HAP-1 (cell line): ENCODE data around the gene TCERG1L.

Experiments
- DNase-seq, 2 experiments: peaks; one replicate each; pipeline ENCODE4 v3.0.0-alpha.2; 2016 to 2020; ENCODE audit warnings: low spot score in 2 of 2
- H3K27me3 ChIP-seq: fragments of 250-450 bp; sonication (Bioruptor Pico); 2 replicates; pipeline ENCODE4 v1.5.1; 2020; ENCODE audit warnings: low read depth, mild to moderate bottlenecking, moderate library complexity
- H3K36me3 ChIP-seq: fragments of 250-450 bp; sonication (Bioruptor Pico); replicated peaks from 2 replicates; pipeline ENCODE4 v1.5.1; 2020; ENCODE audit warnings: mild to moderate bottlenecking
- H3K4me1 ChIP-seq: fragments of 250-450 bp; sonication (Bioruptor Pico); 2 replicates; pipeline ENCODE4 v1.5.1; 2020; ENCODE audit warnings: mild to moderate bottlenecking
- H3K4me3 ChIP-seq: fragments of 250-450 bp; sonication (Bioruptor Pico); 2 replicates; pipeline ENCODE4 v1.5.1; 2020; ENCODE audit warnings: mild to moderate bottlenecking, moderate library complexity
- H3K9me3 ChIP-seq: fragments of 250-450 bp; sonication (Bioruptor Pico); 2 replicates; pipeline ENCODE4 v1.5.1; 2020; ENCODE audit warnings: mild to moderate bottlenecking, moderate library complexity
- in situ Hi-C: fragments of 300-500 bp; cut with MboI; formaldehyde crosslinking; loops from 3 replicates; pipeline ENCODE4 v1.14.3; 2020; ENCODE audit warnings: low sequenced_read_pairs, inconsistent platforms, mixed read lengths

TCERG1L gene

GRCh38 chr10:131121511-131122035 lies 189.9 kb downstream of the TCERG1L start:
- DNase-seq, result no peak
- in situ Hi-C loops, result no loop called here
- Histone ChIP-seq H3K27me3 (no peaks in the 10 kb centered on the region), H3K9me3 (no peaks in the 10 kb centered on the region), H3K4me3 (no peak overlapping the region), H3K4me1 (no peaks in the 10 kb centered on the region), H3K36me3 (no peaks in the 10 kb centered on the region)

GRCh38 chr10:131119626-131120355 lies 191.7 kb downstream of the TCERG1L start:
- Histone ChIP-seq H3K36me3 (no peaks in the 10 kb centered on the region), H3K4me3 (no peak overlapping the region), H3K9me3 (no peaks in the 10 kb centered on the region), H3K4me1 (no peaks in the 10 kb centered on the region), H3K27me3 (no peaks in the 10 kb centered on the region)
- in situ Hi-C loops, result no loop called here
- DNase-seq, result no peak

GRCh38 chr10:131117416-131118212 lies 193.9 kb downstream of the TCERG1L start:
- no peaks in the 10 kb centered on the region for H3K4me1 ChIP-seq
- in situ Hi-C loops, result no loop called here
- no peaks in the 10 kb centered on the region for H3K36me3 ChIP-seq
- DNase-seq, result no peak
- no peaks in the 10 kb centered on the region for H3K27me3 ChIP-seq
- H3K9me3 ChIP-seq, result no peaks in the 10 kb centered on the region
- no peak overlapping the region for H3K4me3 ChIP-seq

- no peaks in the 10 kb centered on the region for H3K4me1 ChIP-seq
- no peak for DNase-seq
- H3K4me3 ChIP-seq, result no peak overlapping the region
- H3K9me3 ChIP-seq, result no peaks in the 10 kb centered on the region
- H3K27me3 ChIP-seq, result no peaks in the 10 kb centered on the region
- no peaks in the 10 kb centered on the region for H3K36me3 ChIP-seq
- in situ Hi-C loops, result no loop called here
Observed at GRCh38 chr10:131116991-131117375, 194.5 kb downstream of the TCERG1L start.

GRCh38 chr10:131116216-131116990 lies 195.1 kb downstream of the TCERG1L start:
- Histone ChIP-seq H3K36me3 (no peaks in the 10 kb centered on the region), H3K4me3 (no peak overlapping the region), H3K9me3 (no peaks in the 10 kb centered on the region), H3K27me3 (no peaks in the 10 kb centered on the region), H3K4me1 (no peaks in the 10 kb centered on the region)
- DNase-seq, result no peak
- in situ Hi-C loops, result no loop called here

- no peaks in the 10 kb centered on the region for H3K36me3 ChIP-seq
- no peak overlapping the region for H3K4me3 ChIP-seq
- in situ Hi-C loops, result no loop called here
- DNase-seq, result no peak
- H3K27me3 ChIP-seq, result no peaks in the 10 kb centered on the region
- H3K4me1 ChIP-seq, result no peaks in the 10 kb centered on the region
- H3K9me3 ChIP-seq, result no peaks in the 10 kb centered on the region
Observed at GRCh38 chr10:131115801-131116200, 195.7 kb downstream of the TCERG1L start.

- no peaks in the 10 kb centered on the region for H3K36me3 ChIP-seq
- no peaks in the 10 kb centered on the region for H3K9me3 ChIP-seq
- no peaks in the 10 kb centered on the region for H3K27me3 ChIP-seq
- no peaks in the 10 kb centered on the region for H3K4me1 ChIP-seq
- DNase-seq, result no peak
- H3K4me3 ChIP-seq, result no peak overlapping the region
- in situ Hi-C loops, result no loop called here
Observed at GRCh38 chr10:131115321-131115720, 196.2 kb downstream of the TCERG1L start.

- Histone ChIP-seq H3K27me3 (no peaks in the 10 kb centered on the region), H3K4me1 (no peaks in the 10 kb centered on the region), H3K36me3 (no peaks in the 10 kb centered on the region), H3K4me3 (no peak overlapping the region), H3K9me3 (no peaks in the 10 kb centered on the region)
- in situ Hi-C loops, result no loop called here
- no peak for DNase-seq
Observed at GRCh38 chr10:131114846-131115245, 196.7 kb downstream of the TCERG1L start.

GRCh38 chr10:131113709-131114291 lies 197.7 kb downstream of the TCERG1L start:
- in situ Hi-C loops, result no loop called here
- no peak for DNase-seq
- Histone ChIP-seq H3K4me3 (no peak overlapping the region), H3K9me3 (no peaks in the 10 kb centered on the region), H3K27me3 (no peaks in the 10 kb centered on the region), H3K4me1 (no peaks in the 10 kb centered on the region), H3K36me3 (no peaks in the 10 kb centered on the region)

- Histone ChIP-seq H3K9me3 (no peaks in the 10 kb centered on the region), H3K4me1 (no peaks in the 10 kb centered on the region), H3K27me3 (no peaks in the 10 kb centered on the region), H3K36me3 (no peaks in the 10 kb centered on the region), H3K4me3 (no peak overlapping the region)
- in situ Hi-C loops, result no loop called here
- DNase-seq, result no peak
Observed at GRCh38 chr10:131113165-131113564, 198.4 kb downstream of the TCERG1L start.

GRCh38 chr10:131112691-131113090 lies 198.8 kb downstream of the TCERG1L start:
- H3K4me3 ChIP-seq, result no peak overlapping the region
- no peak for DNase-seq
- no peaks in the 10 kb centered on the region for H3K4me1 ChIP-seq
- no peaks in the 10 kb centered on the region for H3K27me3 ChIP-seq
- H3K36me3 ChIP-seq, result no peaks in the 10 kb centered on the region
- H3K9me3 ChIP-seq, result no peaks in the 10 kb centered on the region
- in situ Hi-C loops, result no loop called here

- no peak for DNase-seq
- in situ Hi-C loops, result no loop called here
- H3K27me3 ChIP-seq, result no peaks in the 10 kb centered on the region
- no peaks in the 10 kb centered on the region for H3K4me1 ChIP-seq
- H3K36me3 ChIP-seq, result no peaks in the 10 kb centered on the region
- H3K4me3 ChIP-seq, result no peak overlapping the region
- H3K9me3 ChIP-seq, result no peaks in the 10 kb centered on the region
Observed at GRCh38 chr10:131111471-131112080, 199.9 kb downstream of the TCERG1L start.

GRCh38 chr10:131111007-131111406 lies 200.5 kb downstream of the TCERG1L start:
- Histone ChIP-seq H3K4me1 (no peaks in the 10 kb centered on the region), H3K36me3 (no peaks in the 10 kb centered on the region), H3K27me3 (no peaks in the 10 kb centered on the region), H3K9me3 (no peaks in the 10 kb centered on the region), H3K4me3 (no peak overlapping the region)
- in situ Hi-C loops, result no loop called here
- no peak for DNase-seq
